PC-3 (cell line): Measurements from ENCODE around the gene DXO.

Source experiments
- CTCF ChIP-seq: fragments of 300-600 bp; sonication (generic); conservative IDR thresholded peaks from 2 replicates; pipeline ENCODE4 v1.5.1; 2017; ENCODE audit warnings: antibody characterized with exemption, low read depth, mild to moderate bottlenecking, low read length
- EZH2phosphoT487 ChIP-seq: fragments of 300-600 bp; sonication (generic); IDR thresholded peaks from 2 replicates; pipeline ENCODE4 v1.6.1; 2018; ENCODE audit warnings: mild to moderate bottlenecking, antibody characterized with exemption, low read length, borderline replicate concordance

- TF ChIP-seq CTCF = no peak
- TF ChIP-seq EZH2phosphoT487 = no peak
Measured at GRCh38 chr6:31958741-31959739, 12.9 kb downstream of the DXO start, which contains the start of the genes NELFE and SKIC2.
